GM12801 (cell line): ENCODE results near the gene COTL1.

Source experiments
- TF ChIP-seq, protein P1 (sequence below): IDR thresholded peaks from one replicate; pipeline ENCODE4 v1.5.1; 2011; ENCODE audit warnings: control low read depth; ENCODE audit not compliant: insufficient read length; ENCODE audit errors: extremely low read depth

COTL1 gene

DNA sequence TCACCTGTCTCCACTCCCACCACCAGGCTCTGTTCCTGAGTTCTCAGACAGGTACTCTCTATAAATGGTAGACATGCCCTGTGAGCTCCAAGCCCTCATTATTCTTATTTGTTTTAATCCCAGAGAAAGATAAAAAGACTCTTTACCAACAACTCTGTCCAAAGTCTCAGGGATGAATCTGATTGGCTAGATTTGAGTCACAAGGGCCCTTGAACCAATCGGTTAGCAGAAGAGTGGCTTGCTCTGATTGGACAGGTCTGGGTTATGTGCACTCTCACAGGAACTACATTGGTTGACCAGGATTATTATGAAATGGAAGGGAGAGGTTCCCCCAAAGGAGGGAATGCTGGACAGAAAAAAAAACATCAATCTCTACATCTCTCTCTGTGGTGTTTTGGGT is 7.5 kb downstream of the COTL1 start:
- TF ChIP-seq, protein P1, sequence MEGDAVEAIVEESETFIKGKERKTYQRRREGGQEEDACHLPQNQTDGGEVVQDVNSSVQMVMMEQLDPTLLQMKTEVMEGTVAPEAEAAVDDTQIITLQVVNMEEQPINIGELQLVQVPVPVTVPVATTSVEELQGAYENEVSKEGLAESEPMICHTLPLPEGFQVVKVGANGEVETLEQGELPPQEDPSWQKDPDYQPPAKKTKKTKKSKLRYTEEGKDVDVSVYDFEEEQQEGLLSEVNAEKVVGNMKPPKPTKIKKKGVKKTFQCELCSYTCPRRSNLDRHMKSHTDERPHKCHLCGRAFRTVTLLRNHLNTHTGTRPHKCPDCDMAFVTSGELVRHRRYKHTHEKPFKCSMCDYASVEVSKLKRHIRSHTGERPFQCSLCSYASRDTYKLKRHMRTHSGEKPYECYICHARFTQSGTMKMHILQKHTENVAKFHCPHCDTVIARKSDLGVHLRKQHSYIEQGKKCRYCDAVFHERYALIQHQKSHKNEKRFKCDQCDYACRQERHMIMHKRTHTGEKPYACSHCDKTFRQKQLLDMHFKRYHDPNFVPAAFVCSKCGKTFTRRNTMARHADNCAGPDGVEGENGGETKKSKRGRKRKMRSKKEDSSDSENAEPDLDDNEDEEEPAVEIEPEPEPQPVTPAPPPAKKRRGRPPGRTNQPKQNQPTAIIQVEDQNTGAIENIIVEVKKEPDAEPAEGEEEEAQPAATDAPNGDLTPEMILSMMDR: no peak

GRCh38 chr16:84609563-84610177 is 8.2 kb downstream of the COTL1 start:
- TF ChIP-seq, protein P1: no peak

GRCh38 chr16:84608282-84608681 is 9.6 kb downstream of the COTL1 start:
- TF ChIP-seq, protein P1: no peak

GRCh38 chr16:84607694-84608093 is 10.2 kb downstream of the COTL1 start:
- TF ChIP-seq, protein P1: no peak

DNA sequence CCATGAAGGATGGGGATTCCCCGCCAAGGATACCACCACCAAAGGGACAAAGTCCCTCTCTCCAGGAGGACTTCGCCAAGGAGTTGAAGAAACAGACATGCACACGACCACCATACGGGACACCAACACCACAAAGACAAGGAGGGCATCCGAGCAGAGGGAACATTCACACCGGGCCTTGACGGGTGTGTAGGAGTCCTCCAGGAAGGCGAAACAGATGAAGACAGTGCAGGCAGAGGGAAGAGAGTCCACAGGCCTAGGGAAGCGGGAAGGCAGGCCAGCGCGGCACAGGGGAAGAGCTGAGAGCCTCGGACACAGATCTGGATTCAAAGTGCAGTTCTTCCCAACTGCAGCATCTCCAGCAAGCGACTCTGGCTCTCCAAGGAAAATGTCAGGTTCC is 10.8 kb downstream of the COTL1 start:
- TF ChIP-seq, protein P1: no peak

- TF ChIP-seq, protein P1: no peak
Measured at GRCh38 chr16:84606081-84606875, 11.6 kb downstream of the COTL1 start.

- TF ChIP-seq, protein P1: no peak
Measured at GRCh38 chr16:84605339-84605848, 12.5 kb downstream of the COTL1 start.
